ENCODE data around the gene SUB1.
A peak's percentile ranks its signal among the peaks of the same experiment; 100 is the strongest.
"Not testable (repeated sequence)": the region's sequence is repeated elsewhere in the genome, so short reads cannot be mapped to it uniquely, and the experiment has no call there.

The SUB1 gene

GRCh38 chr5:32601623-32602295 is 16.4 kb downstream of the SUB1 start:
- DNase-seq, result no peak

DNA sequence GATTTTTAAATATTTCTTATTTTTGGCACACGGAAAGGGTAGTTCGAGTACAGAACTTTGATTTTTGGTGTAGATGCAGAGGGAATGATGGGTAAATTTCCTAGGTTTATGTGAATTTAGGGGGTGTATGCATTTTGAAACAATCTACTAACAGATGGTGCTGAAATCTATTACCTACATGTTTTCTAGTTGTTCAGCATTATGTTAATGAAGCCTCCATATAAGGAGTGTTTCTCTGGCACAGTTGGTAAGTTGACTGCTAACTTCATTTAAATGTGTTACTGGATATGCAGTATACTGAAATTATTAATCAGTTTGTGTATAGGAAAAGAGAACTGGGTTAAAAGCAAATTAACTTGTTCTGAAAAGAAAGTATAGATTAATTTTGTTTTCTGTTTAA is 17.5 kb downstream of the SUB1 start:
- DNase-seq, result no peak

DNA sequence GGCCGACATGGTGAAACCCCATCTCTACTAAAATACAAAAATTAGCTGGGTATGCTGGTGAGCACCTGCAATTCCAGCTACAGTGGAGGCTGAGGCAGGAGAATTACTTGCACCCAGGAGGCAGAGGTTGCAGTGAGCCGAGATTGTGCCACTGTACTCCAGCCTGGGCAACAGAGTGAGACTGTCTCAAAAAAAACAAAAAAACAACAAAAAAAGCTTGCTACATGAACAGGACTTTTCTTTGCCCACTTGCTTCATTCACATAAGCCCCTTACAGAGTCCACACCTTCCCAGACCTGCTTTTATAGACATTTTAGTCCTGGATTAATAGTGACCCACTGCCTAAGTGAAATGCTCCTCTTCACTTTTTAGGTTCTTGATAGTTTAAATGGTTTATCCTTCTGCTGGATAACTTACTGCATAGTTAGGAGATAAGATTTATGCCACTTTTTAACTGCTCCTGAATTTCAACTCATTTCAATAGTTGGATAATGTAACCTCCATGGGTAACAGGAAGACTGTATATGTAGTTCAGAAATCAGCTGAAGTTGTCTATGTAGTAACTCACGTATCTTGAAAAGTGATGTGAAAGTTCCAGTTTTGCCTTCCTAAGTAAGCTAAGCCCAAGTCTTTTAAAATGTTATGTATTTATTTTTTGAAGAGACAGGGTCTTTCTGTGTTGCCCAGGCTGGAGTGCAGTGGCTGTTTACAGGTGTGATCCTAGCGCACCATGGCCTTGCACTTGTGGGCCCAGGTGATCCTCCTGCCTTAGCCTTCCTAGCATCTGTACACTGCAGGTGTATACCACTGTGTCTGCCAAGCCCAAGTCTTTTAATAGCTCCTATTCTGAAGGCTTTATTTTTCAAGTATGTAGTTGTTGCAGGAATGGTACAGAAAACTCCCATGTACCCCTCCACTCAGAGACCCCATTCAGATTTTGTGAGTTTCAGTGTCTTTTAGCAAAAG is 19.7 kb downstream of the SUB1 start:
- DNase-seq, result no peak

- DNase-seq, result no peak
Measured at GRCh38 chr5:32605766-32606152, 20.4 kb downstream of the SUB1 start.

- DNase-seq, result peak; percentile 69
Measured at GRCh38 chr5:32612134-32612888, 27.0 kb downstream of the SUB1 start.

DNA sequence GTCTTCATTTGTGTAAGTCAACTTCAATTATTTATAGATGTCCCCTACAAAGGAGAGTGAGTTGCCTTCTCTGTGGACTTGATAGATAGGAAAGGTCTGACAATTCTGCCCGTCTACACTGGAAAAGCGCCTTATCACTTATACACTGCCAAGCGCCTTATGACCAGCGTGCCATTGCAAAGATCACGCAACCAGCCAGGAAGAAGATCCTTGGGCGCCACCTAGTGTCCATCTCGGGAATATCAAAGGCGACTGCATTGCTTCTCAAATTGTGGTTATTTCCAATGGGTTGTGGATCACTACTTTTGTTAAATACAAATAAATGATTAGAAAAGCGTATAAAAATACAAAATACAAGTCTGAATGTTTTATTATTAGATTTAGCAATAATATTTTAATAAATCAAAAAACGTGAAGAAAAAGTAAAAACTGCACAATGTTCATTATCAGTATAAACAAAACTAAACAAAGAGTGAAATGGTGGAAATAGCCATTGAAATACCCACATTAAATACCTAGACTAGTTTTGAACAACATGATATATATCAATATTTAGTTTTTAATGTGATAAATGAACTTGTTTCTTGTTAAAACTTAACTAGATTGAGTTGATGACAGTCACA is 27.8 kb downstream of the SUB1 start:
- peak; percentile 77 for DNase-seq

- DNase-seq, result no peak
Measured at GRCh38 chr5:32615236-32615635, 29.9 kb downstream of the SUB1 start.

- no peak for DNase-seq
Measured at GRCh38 chr5:32618962-32619361, 33.6 kb downstream of the SUB1 start.

DNA sequence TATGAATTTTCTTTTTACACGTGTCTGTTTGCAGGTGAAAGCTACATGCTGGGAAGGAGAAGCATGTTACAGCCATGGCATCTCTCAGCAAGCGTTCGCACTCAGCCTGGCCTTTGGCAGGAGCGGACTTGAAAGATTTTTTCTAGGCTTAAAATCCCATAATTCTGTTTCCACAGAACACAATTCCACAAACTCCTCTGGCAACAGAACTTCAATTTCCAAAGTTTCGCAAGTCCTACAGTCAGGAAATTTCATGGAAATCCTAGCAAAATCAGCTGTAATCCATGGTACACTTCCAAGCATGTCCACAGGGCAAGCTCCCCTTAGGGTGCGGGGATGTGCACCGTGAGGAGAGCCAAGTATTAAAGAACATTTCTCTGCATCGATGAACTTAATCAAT is 35.9 kb downstream of the SUB1 start:
- DNase-seq, result no peak

DNA sequence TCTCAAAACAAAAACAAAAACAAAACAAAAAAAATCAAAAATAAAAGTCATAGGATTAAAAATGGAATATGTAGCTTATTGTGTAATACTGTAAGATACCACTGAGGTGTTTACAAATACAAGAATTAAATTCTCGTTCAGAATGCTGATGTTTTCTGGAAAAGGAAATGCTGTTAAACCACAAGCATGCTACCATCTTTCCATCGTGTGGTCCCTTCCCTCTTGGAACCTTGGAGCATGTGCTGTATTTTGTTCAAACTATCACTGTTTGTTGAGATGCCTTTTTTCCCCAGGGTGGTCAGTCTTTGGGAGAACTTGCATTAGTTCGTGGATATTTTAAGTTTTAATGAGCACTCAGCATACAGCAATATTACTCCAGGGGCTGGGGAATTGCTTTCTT is 39.7 kb downstream of the SUB1 start:
- DNase-seq, result no peak

DNA sequence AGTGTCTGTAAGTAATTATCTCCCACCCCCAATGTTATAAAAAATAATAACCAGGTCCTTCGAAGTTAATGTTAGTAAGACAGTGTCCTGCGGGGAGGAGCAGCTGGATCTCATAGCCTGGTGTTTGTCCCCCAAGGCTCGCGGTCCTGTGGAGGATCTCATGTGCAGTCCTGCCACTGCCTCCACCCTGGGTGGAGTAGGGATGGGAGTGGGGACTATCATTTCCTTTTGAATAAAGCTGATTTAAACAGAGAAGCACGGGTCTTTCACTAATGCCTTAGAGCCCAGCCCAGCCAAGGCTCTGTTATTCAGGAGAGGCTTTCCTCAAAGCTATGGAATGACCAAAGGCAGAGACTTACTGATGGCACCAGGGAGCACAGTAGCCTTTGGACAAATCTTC is 40.2 kb downstream of the SUB1 start:
- DNase-seq, result no peak

DNA sequence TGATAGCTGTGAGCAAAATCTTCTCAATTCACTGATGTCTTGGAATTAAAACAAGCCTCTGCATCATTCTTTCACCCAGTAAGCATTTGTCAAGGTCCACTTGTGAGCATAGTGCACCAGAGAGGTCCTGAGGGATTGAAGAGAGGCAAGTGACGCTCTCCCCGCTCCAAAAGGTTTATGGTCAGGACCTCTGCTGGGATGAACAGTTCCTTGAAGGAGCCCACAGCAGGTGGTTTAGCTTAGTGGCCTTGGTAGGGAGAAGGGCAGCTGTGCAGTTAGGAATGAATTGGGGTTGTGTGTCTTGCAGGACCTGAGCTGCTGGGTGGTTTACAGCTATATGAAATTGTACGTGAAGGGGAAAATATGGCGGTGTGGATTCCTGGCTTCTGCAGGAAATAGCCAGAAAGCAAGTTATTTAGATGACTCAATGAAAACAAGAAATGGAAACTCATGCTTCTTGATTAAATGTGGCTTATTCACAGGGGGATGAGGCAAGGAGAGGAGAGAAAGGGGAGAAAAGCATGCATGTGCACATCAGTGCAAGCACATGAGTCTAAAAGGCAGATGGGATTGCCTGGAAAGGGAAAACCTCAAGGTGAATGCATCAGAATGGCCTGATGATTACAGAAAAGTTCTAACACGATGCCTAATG is 42.0 kb downstream of the SUB1 start:
- DNase-seq, result no peak

GRCh38 chr5:32628049-32628844 is 42.9 kb downstream of the SUB1 start:
- DNase-seq, result no peak

GRCh38 chr5:32630867-32631491 is 45.6 kb downstream of the SUB1 start:
- no peak for DNase-seq

- not testable (repeated sequence) for DNase-seq
Measured at GRCh38 chr5:32633017-32633416, 47.7 kb downstream of the SUB1 start.

DNA sequence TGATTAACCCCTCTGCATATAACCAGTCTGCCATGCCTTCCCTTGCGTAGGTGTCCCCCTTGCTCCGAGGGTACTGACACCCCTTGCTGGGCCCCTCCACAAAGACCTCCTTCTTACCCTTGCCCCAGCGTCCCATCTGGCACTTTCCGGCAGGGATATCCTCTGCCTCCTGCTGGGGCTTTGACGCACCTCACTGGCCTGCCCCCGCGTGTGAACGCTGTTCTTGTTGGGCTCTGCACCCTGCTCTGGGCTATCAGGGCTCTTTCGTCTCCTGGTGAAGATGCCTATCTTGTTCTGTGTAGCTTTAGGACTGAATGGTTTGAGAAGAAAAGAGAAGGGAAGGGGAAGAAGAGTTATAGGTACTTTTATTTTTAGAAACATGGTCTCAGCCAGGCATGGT is 53.0 kb downstream of the SUB1 start:
- no peak for DNase-seq

GRCh38 chr5:32639943-32640342 is 54.6 kb downstream of the SUB1 start:
- no peak for DNase-seq

DNA sequence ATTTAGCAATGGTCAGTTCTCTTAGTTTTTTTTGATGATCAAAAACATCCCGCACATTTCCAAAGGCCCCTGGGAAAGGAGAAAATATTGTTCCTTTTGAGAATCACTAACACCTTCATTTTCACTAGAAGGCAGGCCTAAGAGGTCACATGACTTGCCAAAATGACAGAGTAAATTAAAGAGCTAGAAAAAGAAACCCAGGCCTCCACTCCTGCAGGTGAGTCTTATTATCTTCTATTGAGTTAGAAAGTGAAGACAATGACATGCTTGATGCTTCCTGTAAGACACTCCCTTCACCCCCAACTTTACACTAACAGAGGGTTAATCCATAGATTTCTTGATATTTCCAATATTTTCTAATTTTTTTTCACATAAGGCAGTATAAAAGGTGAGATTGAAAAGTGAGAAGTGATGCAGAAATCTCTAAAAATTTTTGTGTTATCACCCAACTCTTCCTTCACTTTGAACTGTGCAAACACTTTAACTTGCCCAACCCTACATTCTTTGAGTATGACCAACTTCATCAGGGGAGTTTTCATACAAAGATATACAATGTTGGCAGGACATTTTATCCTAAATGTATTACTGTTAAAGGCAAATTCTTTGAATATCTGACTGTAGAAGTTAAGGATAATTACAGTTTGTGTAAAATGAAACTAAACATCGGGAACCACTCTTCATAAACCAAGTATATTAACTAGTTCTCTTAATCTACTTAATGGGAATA is 57.1 kb downstream of the SUB1 start:
- no peak for DNase-seq

DNA sequence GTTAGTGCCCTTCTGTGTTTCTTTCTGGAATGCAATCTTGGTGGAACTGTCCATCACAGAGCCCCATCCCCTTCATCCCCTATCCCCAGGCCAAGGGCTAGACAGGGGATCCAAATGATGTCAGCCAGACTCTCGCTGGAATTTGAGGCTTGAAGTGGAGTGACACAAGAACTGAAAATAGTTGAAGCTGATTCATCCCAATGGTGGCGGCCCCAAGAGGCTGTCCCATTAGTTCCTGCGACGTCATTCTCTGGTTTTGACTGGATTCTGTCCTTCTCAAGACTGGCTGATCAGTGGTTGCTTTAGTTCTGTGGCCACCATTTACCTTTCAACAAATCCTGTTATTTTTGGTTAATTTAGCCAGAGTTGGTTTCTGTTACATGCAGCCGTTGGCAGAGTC is 59.9 kb downstream of the SUB1 start:
- no peak for DNase-seq
